Measurements from ENCODE around the gene HAX1. TPM values are rescaled to one million over a fixed set of nuclear protein-coding genes. Genes with fewer than 3 reads are reported as not detected.
"Not testable (repeated sequence)": the region's sequence is repeated elsewhere in the genome, so short reads cannot be mapped to it uniquely, and the experiment has no call there.

Gene HAX1
- total RNA-seq, 2 experiments from 2014 or later = 204 to 219 TPM

- H3K36me3 Mint-ChIP-seq (ENCODE audit: low read depth) = peaks cover 65% of the 10 kb centered on the region
- intact Hi-C loops (cut with micrococcal nuclease) = no loop called here
- no peaks in the 10 kb centered on the region for H3K9me3 Mint-ChIP-seq
- peaks cover 37% of the 10 kb centered on the region for H3K4me1 Mint-ChIP-seq (ENCODE audit: low read depth)
- no peak overlapping the region for H3K4me3 Mint-ChIP-seq
- no peak for DNase-seq
- CTCF ChIA-PET = no interaction called here
- H3K27me3 Mint-ChIP-seq (ENCODE audit: low read depth) = no peaks in the 10 kb centered on the region
- peak overlapping the region; percentile 82 for H3K27ac Mint-ChIP-seq
Observed at GRCh38 chr1:154241703-154242351, 30.6 kb upstream of the HAX1 start.

- Mint-ChIP-seq H3K27ac (peak overlapping the region; percentile 20), H3K27me3 (ENCODE audit: low read depth) (no peaks in the 10 kb centered on the region), H3K4me3 (no peak overlapping the region), H3K4me1 (ENCODE audit: low read depth) (no peaks in the 10 kb centered on the region), H3K9me3 (no peaks in the 10 kb centered on the region), H3K36me3 (ENCODE audit: low read depth) (peaks cover 40% of the 10 kb centered on the region)
- CTCF ChIA-PET = no interaction called here
- intact Hi-C loops (cut with micrococcal nuclease) = no loop called here
- DNase-seq = no peak
Observed at GRCh38 chr1:154253671-154254070, 18.8 kb upstream of the HAX1 start.

- intact Hi-C loops (cut with micrococcal nuclease) = no loop called here
- Mint-ChIP-seq H3K27me3 (ENCODE audit: low read depth) (no peaks in the 10 kb centered on the region), H3K4me3 (no peak overlapping the region), H3K27ac (no peak overlapping the region), H3K9me3 (no peaks in the 10 kb centered on the region), H3K4me1 (ENCODE audit: low read depth) (peaks cover under 1% of the 10 kb centered on the region), H3K36me3 (ENCODE audit: low read depth) (peaks cover 42% of the 10 kb centered on the region)
- CTCF ChIA-PET = interaction anchor here (0.8 to 1.2 kb wide), 2 partner anchors 9 to 22 kb away, joined by 3 read pairs; no protein-coding TSS in a partner anchor
- no peak for DNase-seq
Observed at GRCh38 chr1:154256686-154257085, 15.7 kb upstream of the HAX1 start.

- Mint-ChIP-seq H3K27ac (peak overlapping the region; percentile 22), H3K4me3 (no peak overlapping the region), H3K4me1 (ENCODE audit: low read depth) (peaks cover 20% of the 10 kb centered on the region), H3K36me3 (ENCODE audit: low read depth) (peaks cover 51% of the 10 kb centered on the region), H3K9me3 (no peaks in the 10 kb centered on the region), H3K27me3 (ENCODE audit: low read depth) (no peaks in the 10 kb centered on the region)
- no peak for DNase-seq
- intact Hi-C loops (cut with micrococcal nuclease) = no loop called here
- CTCF ChIA-PET = interaction anchor here (0.6 to 1.1 kb wide), 5 partner anchors 13 to 513 kb away, joined by 3 to 4 read pairs (median 3); no protein-coding TSS in a partner anchor
Observed at GRCh38 chr1:154258784-154259183, 13.6 kb upstream of the HAX1 start.

- Mint-ChIP-seq H3K9me3 (no peaks in the 10 kb centered on the region), H3K4me1 (ENCODE audit: low read depth) (peaks cover 32% of the 10 kb centered on the region), H3K36me3 (ENCODE audit: low read depth) (peaks cover 52% of the 10 kb centered on the region), H3K27me3 (ENCODE audit: low read depth) (no peaks in the 10 kb centered on the region), H3K4me3 (no peak overlapping the region), H3K27ac (peak overlapping the region; percentile 38)
- intact Hi-C loops (cut with micrococcal nuclease) = no loop called here
- DNase-seq = no peak
- CTCF ChIA-PET = no interaction called here
Observed at GRCh38 chr1:154260127-154260526, 12.3 kb upstream of the HAX1 start.

- Mint-ChIP-seq H3K4me3 (no peak overlapping the region), H3K4me1 (ENCODE audit: low read depth) (peaks cover 45% of the 10 kb centered on the region), H3K9me3 (no peaks in the 10 kb centered on the region), H3K27me3 (ENCODE audit: low read depth) (no peaks in the 10 kb centered on the region), H3K27ac (peak overlapping the region; percentile 83), H3K36me3 (ENCODE audit: low read depth) (peaks cover 53% of the 10 kb centered on the region)
- intact Hi-C loops (cut with micrococcal nuclease) = loop anchor here (2.0 kb wide), 1 partner anchor 81 kb away; no protein-coding TSS in a partner anchor
- CTCF ChIA-PET = interaction anchor here (0.6 to 3.0 kb wide), 4 partner anchors 38 to 381 kb away, joined by 3 to 7 read pairs (median 6); no protein-coding TSS in a partner anchor
- DNase-seq = no peak
Observed at GRCh38 chr1:154263465-154264332, 8.7 kb upstream of the HAX1 start.

- H3K4me3 Mint-ChIP-seq = no peak overlapping the region
- H3K4me1 Mint-ChIP-seq (ENCODE audit: low read depth) = peaks cover 45% of the 10 kb centered on the region
- DNase-seq = no peak
- peak overlapping the region; percentile 83 for H3K27ac Mint-ChIP-seq
- no peaks in the 10 kb centered on the region for H3K9me3 Mint-ChIP-seq
- H3K27me3 Mint-ChIP-seq (ENCODE audit: low read depth) = no peaks in the 10 kb centered on the region
- intact Hi-C loops (cut with micrococcal nuclease) = loop anchor here (2.0 kb wide), 1 partner anchor 82 kb away; no protein-coding TSS in a partner anchor
- CTCF ChIA-PET = interaction anchor here (0.6 to 3.0 kb wide), 5 partner anchors 40 to 381 kb away, joined by 3 to 7 read pairs (median 4); no protein-coding TSS in a partner anchor
- peaks cover 55% of the 10 kb centered on the region for H3K36me3 Mint-ChIP-seq (ENCODE audit: low read depth)
Observed at GRCh38 chr1:154264454-154264853, 8.0 kb upstream of the HAX1 start.

- Mint-ChIP-seq H3K27ac (peak overlapping the region; percentile 94), H3K4me1 (ENCODE audit: low read depth) (peaks cover 48% of the 10 kb centered on the region), H3K36me3 (ENCODE audit: low read depth) (peaks cover 53% of the 10 kb centered on the region), H3K9me3 (no peaks in the 10 kb centered on the region), H3K4me3 (no peak overlapping the region), H3K27me3 (ENCODE audit: low read depth) (no peaks in the 10 kb centered on the region)
- intact Hi-C loops (cut with micrococcal nuclease) = loop anchor here (1.0 to 2.0 kb wide), 2 partner anchors 45 to 83 kb away; partner anchors contain the start of gene UBAP2L
- DNase-seq = peak; percentile 28
- CTCF ChIA-PET = interaction anchor here (0.6 to 1.7 kb wide), 3 partner anchors 9 to 70 kb away, joined by 3 to 6 read pairs (median 3); no protein-coding TSS in a partner anchor
Observed at GRCh38 chr1:154265586-154265985, 6.8 kb upstream of the HAX1 start.

GRCh38 chr1:154270833-154271232, 1.6 kb upstream of the HAX1 start:
- Mint-ChIP-seq H3K27me3 (ENCODE audit: low read depth) (no peaks in the 10 kb centered on the region), H3K4me1 (ENCODE audit: low read depth) (peaks cover 47% of the 10 kb centered on the region), H3K36me3 (ENCODE audit: low read depth) (peaks cover 40% of the 10 kb centered on the region), H3K4me3 (no peak overlapping the region), H3K9me3 (no peaks in the 10 kb centered on the region), H3K27ac (peak overlapping the region; percentile 80)
- intact Hi-C loops (cut with micrococcal nuclease) = loop anchor here (5.0 kb wide), 2 partner anchors 206 to 314 kb away; partner anchors contain the start of gene CRTC2
- no peak for DNase-seq
- CTCF ChIA-PET = interaction anchor here (0.6 to 2.5 kb wide), 6 partner anchors 9 to 86 kb away, joined by 3 to 30 read pairs (median 6); no protein-coding TSS in a partner anchor

- no peaks in the 10 kb centered on the region for H3K9me3 Mint-ChIP-seq
- CTCF ChIA-PET = interaction anchor here (0.6 to 4.1 kb wide), 8 partner anchors 43 to 274 kb away, joined by 3 to 29 read pairs (median 4); partner anchors contain the start of gene ATP8B2
- H3K27ac Mint-ChIP-seq = peak overlapping the region; percentile 99
- H3K4me3 Mint-ChIP-seq = peak overlapping the region; percentile 98
- H3K27me3 Mint-ChIP-seq (ENCODE audit: low read depth) = no peaks in the 10 kb centered on the region
- intact Hi-C loops (cut with micrococcal nuclease) = loop anchor here (1.0 to 5.0 kb wide), 13 partner anchors 52 to 602 kb away; partner anchors contain the start of genes ATP8B2, CRTC2, ILF2 and RPS27
- DNase-seq = no peak
- peaks cover 40% of the 10 kb centered on the region for H3K4me1 Mint-ChIP-seq (ENCODE audit: low read depth)
- H3K36me3 Mint-ChIP-seq (ENCODE audit: low read depth) = peaks cover 33% of the 10 kb centered on the region
Observed at GRCh38 chr1:154272999-154273563, 652 bp downstream of the HAX1 start.

- CTCF ChIA-PET = interaction anchor here (0.6 to 1.3 kb wide), 4 partner anchors 29 to 202 kb away, joined by 3 to 11 read pairs (median 4); no protein-coding TSS in a partner anchor
- peaks cover 26% of the 10 kb centered on the region for H3K4me1 Mint-ChIP-seq (ENCODE audit: low read depth)
- no peaks in the 10 kb centered on the region for H3K9me3 Mint-ChIP-seq
- no peak overlapping the region for H3K4me3 Mint-ChIP-seq
- H3K27me3 Mint-ChIP-seq (ENCODE audit: low read depth) = no peaks in the 10 kb centered on the region
- intact Hi-C loops (cut with micrococcal nuclease) = no loop called here
- H3K27ac Mint-ChIP-seq = no peak overlapping the region
- DNase-seq = peak; percentile 55
- H3K36me3 Mint-ChIP-seq (ENCODE audit: low read depth) = peaks cover 26% of the 10 kb centered on the region
Observed at GRCh38 chr1:154276797-154277196, 4.4 kb downstream of the HAX1 start.

GRCh38 chr1:154287591-154287990, 15.2 kb downstream of the HAX1 start:
- H3K27me3 Mint-ChIP-seq (ENCODE audit: low read depth); DNase-seq; H3K36me3 Mint-ChIP-seq (ENCODE audit: low read depth); H3K4me3 Mint-ChIP-seq; intact Hi-C loops (cut with micrococcal nuclease); CTCF ChIA-PET; H3K27ac Mint-ChIP-seq; H3K4me1 Mint-ChIP-seq (ENCODE audit: low read depth); H3K9me3 Mint-ChIP-seq: not testable (repeated sequence)

All from activated naive CD4-positive, alpha-beta T cell treated with anti-CD3 and anti-CD28 coated beads for 36 hours (primary cell).